CD4-positive, alpha-beta T cell treated with Interleukin-4 for 4 hours (primary cell): ENCODE data around the gene KLC1.

Experiments used
- DNase-seq: peaks from one replicate; pipeline ENCODE4 v3.0.0-alpha.2; 2020

KLC1 gene

DNA sequence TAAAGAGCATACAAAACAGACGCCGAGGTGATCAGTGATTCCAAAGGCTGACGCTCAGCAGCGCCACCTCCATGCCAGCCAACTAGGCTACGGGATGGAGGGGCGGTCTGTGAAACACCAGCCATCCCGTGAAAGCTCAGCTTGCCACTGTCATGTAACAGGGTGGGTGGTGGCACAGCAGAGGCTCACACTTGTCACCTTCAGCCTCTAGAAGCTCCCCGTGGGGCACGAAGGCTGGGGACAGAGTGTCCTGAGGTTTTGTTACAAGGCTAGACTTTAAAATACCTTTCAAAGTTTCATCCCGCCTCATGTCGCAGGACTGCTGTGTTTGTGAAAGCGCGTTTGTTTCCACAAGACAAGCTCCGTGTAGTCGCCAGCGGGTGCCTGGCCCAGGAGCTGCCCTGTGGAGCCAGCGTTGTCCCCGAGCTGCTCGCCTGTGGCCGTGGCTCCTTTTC lies 65.6 kb downstream of the KLC1 start:
- DNase-seq = no peak

DNA sequence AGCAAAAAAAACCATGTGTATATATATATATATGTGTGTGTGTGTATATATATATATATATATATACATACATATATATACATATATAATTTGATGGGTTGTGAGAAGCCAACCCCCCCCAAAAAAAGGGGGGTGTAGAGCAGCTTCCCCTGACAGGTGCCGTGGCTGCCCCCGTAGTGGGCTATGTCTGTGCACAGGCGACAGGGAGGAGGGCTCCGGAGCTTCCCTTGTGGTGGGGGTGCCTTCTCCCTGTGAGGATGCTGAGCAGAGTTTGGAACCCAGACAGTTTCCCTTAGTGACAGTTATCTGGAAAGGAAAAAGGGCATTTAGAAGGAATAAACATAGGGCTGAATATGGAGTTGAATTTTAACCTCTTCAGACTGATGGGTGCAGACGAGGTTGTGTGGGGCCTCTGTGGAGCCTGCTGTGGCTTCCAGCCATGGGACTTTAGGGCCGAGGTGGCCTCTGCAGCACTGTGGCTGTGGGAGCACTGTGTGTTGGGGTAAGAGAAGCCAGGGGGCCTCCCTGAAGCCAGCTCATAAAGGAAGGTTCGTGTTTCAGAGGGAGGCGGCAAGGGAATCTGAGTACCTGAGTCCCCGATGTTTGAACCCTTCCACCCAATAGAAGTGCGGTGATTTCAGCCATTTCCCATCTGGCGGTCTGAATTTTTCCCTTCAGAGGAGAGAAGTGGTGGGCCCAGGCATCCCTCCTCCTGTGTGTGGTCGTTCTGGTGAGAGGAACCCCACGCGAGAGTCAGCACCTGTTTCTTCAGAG lies 66.5 kb downstream of the KLC1 start:
- no peak for DNase-seq

DNA sequence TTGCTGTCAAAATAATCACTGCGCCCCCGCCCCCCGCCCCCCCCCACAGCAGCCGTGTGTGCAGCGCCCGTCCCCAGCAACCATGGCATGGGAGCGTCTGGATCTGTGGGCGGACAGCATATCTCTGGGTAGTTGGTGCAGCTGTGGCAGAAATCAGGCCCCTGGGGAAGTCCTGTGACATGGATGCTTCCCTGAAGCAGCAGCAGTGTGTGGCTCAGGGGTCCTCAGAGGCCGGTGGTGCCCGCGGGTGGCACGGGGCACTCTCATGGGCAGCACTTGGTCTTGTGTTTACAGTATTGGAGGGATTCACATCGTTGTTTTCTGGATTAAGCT lies 67.0 kb downstream of the KLC1 start:
- DNase-seq = no peak

GRCh38 chr14:103696466-103697071 lies 67.6 kb downstream of the KLC1 start:
- no peak for DNase-seq

- DNase-seq = no peak
These were observed 68.2 kb downstream of the KLC1 start for GRCh38 chr14:103697206-103697602.

DNA sequence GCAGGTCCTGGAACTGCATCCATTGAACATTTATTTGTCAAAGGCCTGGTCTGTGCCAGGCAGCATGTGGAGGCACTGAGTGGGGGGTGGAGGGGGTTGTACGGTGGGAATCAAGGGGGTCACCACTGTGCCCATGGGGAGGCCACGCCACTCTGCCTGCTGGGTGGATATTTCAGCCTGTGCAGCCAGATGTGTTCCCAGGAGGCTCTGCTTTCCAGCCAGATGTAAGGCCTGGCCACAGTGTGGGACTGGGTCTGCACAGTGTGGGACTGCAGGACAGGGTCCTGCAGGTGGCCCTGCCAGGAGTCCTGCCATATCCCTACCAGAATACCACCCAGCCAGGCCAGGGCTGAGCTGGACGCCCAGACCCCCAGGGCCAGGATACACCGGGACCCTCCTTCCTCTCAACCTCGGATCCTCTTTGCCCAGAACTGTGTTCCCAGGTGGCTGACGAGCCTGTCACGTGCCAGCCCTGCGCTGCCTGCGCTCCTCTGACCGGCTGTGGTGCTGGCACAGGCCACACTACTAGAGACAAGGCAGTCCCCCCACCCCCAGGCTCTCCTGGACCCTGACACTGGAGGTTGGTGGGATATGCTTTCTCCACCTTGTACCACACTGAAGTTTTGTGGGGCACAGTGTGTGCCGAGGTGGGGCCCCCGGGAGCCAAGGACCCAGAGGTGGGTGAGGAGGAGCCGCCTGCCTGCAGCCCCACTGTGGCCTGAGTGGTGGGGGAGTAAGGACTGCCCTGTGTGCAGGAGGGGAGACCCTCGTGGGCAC lies 68.8 kb downstream of the KLC1 start:
- DNase-seq = no peak

DNA sequence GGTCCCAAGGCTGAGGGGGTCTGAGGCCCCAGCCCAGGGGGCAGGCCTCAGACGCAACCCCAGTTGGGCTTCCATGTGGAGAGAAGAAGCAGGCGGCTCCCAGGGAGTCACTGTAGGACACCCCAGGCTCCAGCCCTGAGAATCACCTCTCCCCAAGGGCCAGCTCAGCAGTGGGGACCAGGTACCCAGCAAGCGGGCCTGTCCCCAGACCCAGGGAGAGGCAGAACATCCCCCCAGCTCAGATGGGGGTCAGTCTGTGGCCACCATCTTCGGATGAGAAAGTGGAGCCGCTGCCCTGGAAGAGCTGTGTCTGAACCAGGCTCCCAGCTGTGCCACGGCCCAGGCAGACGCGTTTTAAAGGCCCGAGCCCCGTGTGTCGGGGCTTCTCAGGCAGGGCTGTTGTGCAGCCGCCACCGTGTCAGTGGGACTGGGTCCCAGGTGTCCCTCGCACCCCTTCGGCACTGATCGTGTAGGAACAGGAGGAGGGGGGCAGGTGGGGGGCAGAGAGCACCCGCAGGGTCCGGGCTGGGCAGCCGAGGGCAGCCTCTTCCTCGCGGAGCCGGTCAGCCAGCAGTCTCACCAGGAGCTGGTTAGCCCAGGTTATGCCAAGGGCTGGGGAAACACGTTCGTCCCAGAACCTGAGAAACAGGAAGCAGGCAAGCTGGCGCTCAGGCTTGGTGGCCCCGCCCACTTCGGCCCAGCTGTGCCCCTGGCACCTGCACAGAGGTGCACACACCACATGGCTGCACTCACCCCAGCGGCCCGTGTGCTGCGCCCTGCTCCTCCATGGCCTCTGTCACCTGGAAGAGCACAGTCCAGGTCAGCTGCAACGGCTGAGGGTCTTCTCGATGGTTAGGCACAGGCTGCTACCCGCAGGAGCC lies 69.6 kb downstream of the KLC1 start:
- DNase-seq = no peak

DNA sequence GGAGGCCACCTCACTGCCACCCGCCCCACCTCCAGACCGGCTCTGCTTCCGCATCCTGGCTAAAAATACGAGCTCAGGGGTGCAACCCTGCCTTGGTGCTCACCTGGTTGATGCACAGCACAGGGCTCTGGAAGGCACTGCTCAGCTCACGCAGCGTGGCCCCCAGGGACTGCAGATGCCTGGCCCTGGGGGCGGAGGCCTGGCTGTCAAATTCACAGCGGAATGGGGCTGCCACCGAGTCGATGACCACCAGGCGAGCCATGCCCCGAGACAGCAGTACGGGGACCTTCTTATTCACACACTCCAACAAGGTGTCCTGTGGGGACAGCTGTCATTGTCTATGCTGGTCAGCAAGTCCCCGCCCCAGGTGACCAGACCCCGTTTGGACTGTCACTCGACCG lies 70.2 kb downstream of the KLC1 start:
- no peak for DNase-seq

GRCh38 chr14:103699901-103700752 lies 71.1 kb downstream of the KLC1 start:
- no peak for DNase-seq

DNA sequence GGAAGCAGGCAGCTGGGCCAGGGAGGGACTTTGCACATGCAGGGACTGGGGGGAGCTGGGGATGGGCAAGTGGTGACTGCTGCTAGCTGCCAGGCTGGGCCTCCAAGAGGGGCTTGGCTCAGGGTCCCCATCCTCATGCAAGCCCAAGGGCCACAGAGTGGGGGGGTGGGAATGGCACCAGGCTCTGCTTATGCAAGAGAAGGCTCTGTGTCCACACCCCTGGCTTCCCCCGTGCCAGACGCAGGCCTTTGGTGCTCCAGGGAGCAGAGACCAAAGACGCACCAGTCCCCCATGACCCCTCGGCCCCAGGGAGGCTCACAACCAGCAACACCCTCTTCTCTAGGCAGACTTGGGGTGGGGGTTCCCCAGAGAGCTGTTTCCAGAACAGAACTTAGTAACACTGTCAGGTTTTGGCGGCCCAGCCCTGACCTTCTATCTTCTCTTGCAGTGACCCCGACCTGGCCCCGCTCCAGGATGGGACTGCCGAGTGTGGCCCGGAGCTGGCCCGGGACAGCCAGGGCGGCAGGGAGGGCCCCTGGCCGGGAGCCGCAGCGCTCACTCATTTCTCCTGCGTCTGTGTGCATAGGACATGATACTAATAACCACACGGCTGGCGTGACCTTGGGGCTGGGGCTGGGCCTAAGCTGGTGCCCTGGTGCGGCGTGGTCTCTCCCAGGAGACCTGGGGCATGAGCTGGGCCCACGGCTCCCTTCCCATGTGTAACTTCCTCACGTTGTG lies 71.9 kb downstream of the KLC1 start:
- no peak for DNase-seq

GRCh38 chr14:103702095-103702494 lies 73.1 kb downstream of the KLC1 start:
- DNase-seq = no peak

- DNase-seq = no peak
These were observed 73.8 kb downstream of the KLC1 start for GRCh38 chr14:103702497-103703432.

DNA sequence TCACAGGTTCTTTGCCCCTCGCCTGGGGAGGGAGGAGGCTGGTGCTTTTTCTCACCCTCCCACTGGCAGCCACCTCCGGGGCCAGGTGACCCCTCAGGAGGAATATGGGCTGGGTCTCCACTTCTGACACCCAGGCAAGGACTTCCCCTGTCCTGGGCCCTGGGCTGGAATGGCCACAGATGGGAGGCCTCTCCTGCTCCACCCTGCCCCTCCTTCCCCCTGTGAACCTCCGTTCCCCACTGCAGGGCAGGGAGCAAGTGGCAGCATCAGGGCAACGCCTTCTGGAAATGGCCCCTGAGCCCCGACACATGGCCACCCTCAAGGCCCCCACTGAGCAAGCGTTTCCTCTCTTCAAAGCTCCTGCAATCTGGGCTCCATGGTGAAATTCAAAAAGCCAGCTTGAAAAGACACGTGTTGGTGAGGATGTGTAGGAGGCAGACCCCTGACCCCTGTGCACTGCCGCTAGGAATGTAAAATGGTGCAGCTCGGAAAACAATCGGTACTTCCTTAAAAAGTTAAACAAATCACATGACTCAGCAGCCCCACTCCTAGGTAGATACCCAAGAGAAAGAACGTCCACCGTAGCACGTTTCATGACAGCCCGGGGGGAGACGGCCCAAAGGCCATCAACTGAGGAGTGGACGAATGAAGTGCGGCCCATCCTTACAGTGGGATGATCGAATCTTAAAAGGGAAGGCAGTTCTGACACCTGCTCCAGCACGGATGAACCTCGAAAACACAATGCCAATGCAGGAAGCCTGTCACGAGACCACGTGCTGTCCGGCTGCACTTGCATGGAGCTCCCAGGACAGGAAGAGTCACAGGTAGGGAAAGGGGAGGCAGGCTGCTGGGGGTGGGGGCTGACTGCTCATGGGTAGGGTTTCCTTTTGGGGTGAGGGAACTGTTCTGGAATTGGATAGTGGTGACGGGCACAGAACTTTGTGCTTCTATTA lies 74.7 kb downstream of the KLC1 start:
- no peak for DNase-seq

DNA sequence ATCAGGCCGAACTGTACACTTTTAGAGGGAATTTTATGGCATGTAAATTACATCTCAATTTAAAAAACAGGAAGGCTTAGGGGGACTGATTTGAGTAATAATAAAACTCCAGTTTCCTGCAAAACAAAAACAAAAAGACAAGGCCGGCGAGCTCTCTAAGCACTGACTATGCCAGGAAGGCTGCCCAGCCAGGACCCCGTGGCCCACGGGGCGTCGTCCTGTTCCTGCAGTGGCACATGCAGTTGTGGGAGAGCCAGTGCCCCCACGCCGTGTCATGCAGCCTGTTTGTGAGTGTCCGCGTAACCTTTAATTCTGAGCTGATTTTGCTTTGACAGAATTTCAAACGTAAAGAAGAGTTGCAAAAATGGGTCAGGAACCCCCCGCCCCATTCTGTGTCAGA lies 75.7 kb downstream of the KLC1 start:
- DNase-seq = no peak

GRCh38 chr14:103705118-103705503 lies 76.1 kb downstream of the KLC1 start:
- DNase-seq = no peak

GRCh38 chr14:103705504-103706284 lies 76.7 kb downstream of the KLC1 start:
- DNase-seq = no peak

GRCh38 chr14:103706551-103707328 lies 77.7 kb downstream of the KLC1 start:
- no peak for DNase-seq
